Measurements from ENCODE around the gene TEX14. TPM values are rescaled to one million over a fixed set of nuclear protein-coding genes. Genes with fewer than 3 reads are reported as not detected.
"Not testable (repeated sequence)": the region's sequence is repeated elsewhere in the genome, so short reads cannot be mapped to it uniquely, and the experiment has no call there.

Gene TEX14
- polyA plus RNA-seq, 1 donor, result 4.7 TPM

- not testable (repeated sequence) for DNase-seq
These were observed 33.7 kb downstream of the TEX14 start for GRCh38 chr17:58657962-58658803.

DNA sequence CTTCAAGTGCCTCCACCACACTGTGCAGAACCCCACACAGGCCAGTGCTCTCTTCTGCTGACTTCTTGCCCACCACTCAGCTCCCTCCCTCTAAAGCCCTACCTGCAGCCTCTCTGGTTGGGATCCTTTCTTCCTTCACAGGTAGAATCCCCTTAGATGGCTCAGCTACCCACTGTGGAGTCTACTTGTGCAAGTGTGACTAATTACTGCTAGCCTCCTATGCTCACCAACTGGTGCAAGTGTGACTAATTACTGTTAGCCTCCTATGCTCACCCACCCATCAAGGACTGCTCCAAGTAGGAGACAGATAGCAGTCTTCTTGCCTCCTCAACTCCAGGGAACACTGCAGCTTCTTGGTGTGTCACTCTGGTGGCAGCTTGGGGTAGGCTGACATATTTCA is 43.6 kb downstream of the TEX14 start:
- no peak for DNase-seq

- DNase-seq, result no peak
These were observed 48.7 kb downstream of the TEX14 start for GRCh38 chr17:58643147-58643546.

GRCh38 chr17:58641887-58642311 is 49.9 kb downstream of the TEX14 start:
- no peak for DNase-seq

DNA sequence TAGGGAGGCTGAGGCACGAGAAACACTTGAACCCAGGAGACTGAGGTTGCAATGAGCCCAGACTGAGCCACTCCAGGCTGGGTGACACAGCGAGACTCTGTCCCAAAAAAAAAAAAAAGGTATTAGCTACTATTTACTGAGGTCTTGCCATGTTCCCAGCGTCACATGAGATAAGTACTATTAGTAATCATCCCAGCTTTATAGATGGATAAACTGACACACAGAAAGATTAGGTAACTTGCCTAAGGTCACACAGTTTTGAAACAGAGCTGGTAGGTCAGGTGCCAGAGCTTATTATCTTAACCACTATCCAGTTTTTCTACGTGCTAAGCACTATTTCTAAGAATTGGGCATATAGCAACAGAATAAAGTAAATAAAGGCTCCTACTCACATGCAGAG is 51.6 kb downstream of the TEX14 start:
- DNase-seq, result no peak

- no peak for DNase-seq
These were observed 52.2 kb downstream of the TEX14 start for GRCh38 chr17:58639681-58640080.

DNA sequence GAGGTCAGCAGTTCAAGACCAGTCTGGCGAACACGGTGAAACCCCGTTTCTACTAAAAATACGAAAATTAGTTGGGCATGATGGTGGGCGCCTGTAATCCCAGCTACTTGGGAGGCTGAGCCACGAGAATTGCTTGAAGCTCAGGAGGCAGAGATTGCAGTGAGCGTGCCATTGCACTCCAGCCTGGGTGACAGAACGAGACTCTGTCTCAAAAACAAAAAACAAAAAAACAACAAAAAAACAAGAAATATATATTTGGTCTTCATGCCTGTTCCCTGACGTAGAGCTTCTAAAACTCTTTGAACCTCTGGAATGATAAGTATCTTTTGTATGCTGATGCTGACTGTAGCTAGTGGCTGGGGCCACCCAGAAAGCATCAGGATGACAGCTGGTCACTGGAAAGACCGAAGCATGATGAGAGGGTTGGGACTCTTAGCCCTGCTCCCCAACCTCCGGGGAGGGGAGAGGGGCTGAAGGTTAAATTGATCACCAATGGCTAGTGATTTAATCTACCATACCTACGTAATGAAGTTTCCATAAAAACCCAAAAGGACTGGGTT is 54.8 kb downstream of the TEX14 start:
- no peak for DNase-seq

- DNase-seq, result no peak
These were observed 59.2 kb downstream of the TEX14 start for GRCh38 chr17:58632324-58633314.

- peak; percentile 97 for DNase-seq
These were observed 60.1 kb downstream of the TEX14 start for GRCh38 chr17:58631523-58632323.

DNA sequence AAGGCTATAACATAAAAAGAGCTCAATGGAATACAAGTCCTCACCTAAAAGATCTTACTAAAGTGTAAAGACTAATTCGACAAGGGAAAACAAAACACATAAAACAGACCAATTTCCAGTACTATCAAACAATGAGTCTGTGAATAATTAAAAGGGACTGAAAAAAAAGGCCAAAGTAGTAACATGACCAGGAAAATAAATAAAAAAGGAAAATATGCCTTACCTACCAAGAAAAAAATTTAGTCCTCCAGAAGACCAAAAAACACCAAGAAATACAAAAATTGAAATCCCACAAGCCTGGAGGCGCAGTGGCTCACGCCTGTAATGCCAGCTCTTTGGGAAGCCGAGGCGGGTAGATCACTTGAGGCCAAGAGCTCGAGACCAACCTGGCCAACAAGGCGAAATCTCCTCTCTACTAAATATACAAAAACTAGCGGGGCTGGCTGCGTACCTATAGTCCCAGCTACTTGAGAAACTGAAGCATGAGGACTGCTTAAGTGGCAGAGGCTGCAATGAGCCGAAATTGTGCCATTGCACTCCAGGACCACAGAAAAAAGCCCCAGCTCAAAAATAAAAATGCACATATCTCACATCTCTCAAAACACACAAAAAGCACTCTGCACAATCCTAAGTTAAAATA is 60.8 kb downstream of the TEX14 start:
- DNase-seq, result no peak

GRCh38 chr17:58626905-58627304 is 64.9 kb downstream of the TEX14 start:
- DNase-seq, result no peak

- DNase-seq, result no peak
These were observed 67.1 kb downstream of the TEX14 start for GRCh38 chr17:58624751-58625150.

DNA sequence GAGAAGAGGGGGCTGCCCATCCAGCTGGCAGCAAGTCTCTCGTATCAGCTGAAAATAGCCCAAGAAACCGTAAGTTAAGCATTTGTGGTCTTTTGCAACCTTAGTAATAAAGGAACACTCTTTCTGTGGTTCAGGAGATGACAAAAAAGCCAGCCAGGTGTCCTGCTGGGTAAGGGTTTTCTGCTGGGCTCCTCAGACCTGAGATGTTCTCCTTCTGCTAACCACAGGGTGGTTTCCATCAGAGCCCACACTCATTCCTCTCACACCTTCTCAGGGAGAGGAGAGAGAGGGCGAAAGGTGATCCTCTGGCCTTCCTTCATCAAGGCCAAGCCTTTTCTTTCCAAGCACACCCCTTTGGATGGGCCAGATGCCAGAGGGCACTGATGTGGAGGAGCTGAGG is 70.7 kb downstream of the TEX14 start:
- no peak for DNase-seq

DNA sequence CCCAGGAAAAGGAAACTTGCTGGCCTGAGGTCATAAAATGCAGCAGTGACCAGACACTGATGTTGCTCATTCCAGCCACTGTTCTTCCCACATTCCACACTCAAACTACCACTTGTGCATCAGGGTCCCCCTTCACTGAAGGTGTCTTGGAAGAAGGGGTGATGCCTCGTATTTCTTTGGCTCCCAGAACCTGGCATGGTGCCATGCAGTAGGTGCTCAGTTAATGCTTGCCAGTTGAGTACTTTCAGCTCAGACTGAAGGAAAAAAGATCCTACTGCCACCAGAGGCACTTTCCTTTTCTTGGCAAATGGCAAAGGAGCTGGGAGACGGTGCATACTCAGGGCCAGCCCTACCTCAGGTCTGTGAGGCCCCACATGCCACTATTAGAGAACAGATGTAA is 73.5 kb downstream of the TEX14 start:
- DNase-seq, result no peak

GRCh38 chr17:58617563-58617962 is 74.3 kb downstream of the TEX14 start:
- no peak for DNase-seq

DNA sequence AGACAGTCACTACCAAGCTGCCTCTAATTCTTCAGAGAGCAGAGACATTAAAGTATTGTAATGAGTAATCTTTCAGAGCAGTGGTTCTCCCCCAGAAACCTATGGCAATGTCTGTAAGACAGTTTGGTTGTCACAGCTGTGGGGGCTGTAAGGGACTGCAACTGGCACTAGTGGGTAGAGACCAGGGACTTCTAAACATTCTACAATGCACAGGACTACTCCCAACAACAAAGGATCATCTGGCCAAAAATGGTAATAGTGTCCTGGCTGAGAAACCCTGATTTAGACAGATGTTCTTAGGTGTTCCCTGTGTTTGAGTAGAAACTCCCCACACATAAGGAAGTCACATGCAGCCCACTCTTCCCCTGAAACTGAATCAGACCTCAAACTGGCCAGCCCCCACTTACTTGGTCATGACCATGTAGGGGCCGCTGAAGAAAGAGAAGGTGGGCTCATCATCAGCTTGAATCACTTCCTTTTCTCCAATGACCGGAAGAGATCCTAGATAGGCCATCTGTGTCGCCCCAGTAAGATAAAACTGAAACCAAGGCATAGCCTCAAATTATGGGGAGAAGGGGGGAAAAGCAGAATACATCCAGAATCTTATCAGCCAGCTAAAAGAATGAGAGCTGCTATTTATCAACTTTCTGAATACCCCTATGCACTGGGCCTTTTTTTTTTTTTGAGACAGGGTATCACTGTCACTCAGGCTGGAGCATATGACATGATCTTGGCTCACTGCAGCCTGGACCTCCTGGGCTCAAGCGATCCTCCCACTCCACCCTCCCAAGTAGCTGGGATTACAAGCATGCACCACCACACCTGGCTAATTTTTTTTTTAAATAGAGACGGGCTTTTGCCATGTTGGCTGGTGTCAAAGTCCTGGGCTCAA is 75.8 kb downstream of the TEX14 start:
- no peak for DNase-seq

DNA sequence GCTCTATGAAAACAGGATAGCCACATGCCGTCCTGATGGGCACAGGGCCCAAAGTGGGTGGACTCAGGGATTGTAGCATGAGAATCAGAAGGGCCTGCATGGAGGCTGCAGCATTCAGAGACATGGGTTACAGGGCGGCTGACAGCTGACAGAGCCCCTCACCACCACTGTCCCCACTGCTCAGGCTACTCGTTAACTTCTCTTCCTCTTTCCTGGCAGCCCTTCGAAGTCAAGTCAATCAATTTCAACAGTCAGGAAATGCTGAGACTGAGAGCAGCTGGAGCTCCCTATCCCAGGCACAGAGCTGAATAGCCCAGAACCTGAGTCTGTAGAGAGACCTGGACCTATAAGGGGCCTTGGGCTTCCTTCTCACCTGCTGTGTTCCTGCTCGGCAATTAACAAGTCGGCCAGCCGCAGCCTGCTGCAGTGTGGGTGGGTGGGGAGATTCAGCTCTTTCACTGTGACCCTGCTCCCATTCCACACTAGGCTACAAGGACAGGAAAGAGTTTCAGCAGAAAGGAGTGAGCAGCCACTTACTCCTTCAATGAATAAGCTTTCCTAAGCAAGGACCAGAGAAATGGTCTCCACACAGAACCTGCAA is 76.9 kb downstream of the TEX14 start:
- no peak for DNase-seq

DNA sequence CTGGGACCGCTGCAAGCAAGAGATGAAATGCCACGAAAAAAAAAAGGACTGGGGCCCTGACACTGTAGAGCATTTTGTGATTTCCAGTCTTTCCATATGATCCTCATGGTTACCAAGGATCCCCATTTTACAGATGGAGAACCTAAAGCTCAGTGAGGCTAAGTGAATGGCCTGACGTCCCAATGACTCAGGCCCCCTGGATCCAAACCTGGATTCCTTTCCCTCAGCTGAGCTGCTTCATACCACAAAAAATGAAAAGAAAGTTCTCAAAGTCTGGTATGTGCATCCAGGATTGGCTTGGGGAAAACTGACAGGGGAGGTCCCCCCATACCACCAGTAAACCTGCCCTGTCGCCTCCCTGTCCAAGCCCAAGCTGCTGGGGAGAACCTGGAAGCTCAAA is 80.5 kb downstream of the TEX14 start:
- DNase-seq, result no peak

GRCh38 chr17:58606934-58607333 is 84.9 kb downstream of the TEX14 start:
- DNase-seq, result no peak

GRCh38 chr17:58605986-58606385 is 85.9 kb downstream of the TEX14 start:
- DNase-seq, result no peak

All from hindlimb muscle (tissue), 1 donor.